DND-41 (cell line): ENCODE results near the gene ZIC2.

Experiments
- CTCF ChIP-seq: IDR thresholded peaks from 2 replicates; pipeline ENCODE4 v1.5.1; 2012; ENCODE audit warnings: borderline replicate concordance, low read length, moderate library complexity, mild to moderate bottlenecking; ENCODE audit not compliant: poor library complexity, severe bottlenecking; ENCODE audit errors: extremely low read depth
- EZH2 ChIP-seq: IDR thresholded peaks from 3 replicates; pipeline ENCODE4 v1.6.1; 2012; ENCODE audit warnings: borderline replicate concordance, low read depth, mild to moderate bottlenecking, moderate library complexity, low read length, inconsistent platforms; ENCODE audit not compliant: severe bottlenecking

GRCh38 chr13:99965329-99966000 is 16.1 kb upstream of the ZIC2 start:
- TF ChIP-seq CTCF (no peak), EZH2 (no peak)
